Parathyroid adenoma (tissue), 2 donors: ENCODE results near the gene CDC42BPA.

Experiments used
- H2AFZ ChIP-seq: fragments of 300-600 bp; sonication (generic); one replicate; pipeline ENCODE4 v1.7.0; 2017; ENCODE audit warnings: antibody characterized with exemption, mild to moderate bottlenecking
- H3K27ac ChIP-seq: fragments of 300-600 bp; sonication (generic); one replicate; pipeline ENCODE4 v1.7.0; 2017
- H3K27me3 ChIP-seq: fragments of 300-600 bp; sonication (generic); one replicate; pipeline ENCODE4 v1.7.0; 2017; ENCODE audit warnings: low read length; ENCODE audit not compliant: control insufficient read depth, insufficient read depth
- H3K36me3 ChIP-seq: fragments of 300-600 bp; sonication (generic); one replicate; pipeline ENCODE4 v1.7.0; 2017; ENCODE audit warnings: low read length; ENCODE audit not compliant: control insufficient read depth, insufficient read depth
- H3K4me1 ChIP-seq: fragments of 300-600 bp; sonication (generic); one replicate; pipeline ENCODE4 v1.7.0; 2017; ENCODE audit warnings: control low read depth
- H3K4me2 ChIP-seq: fragments of 300-600 bp; sonication (generic); one replicate; pipeline ENCODE4 v1.7.0; 2017; ENCODE audit warnings: low read length
- H3K4me3 ChIP-seq: fragments of 300-600 bp; sonication (generic); one replicate; pipeline ENCODE4 v1.7.0; 2017; ENCODE audit warnings: low read depth, low read length
- H3K79me2 ChIP-seq: fragments of 300-600 bp; sonication (generic); one replicate; pipeline ENCODE4 v1.7.0; 2017; ENCODE audit warnings: control low read depth
- H3K9ac ChIP-seq: fragments of 300-600 bp; sonication (generic); one replicate; pipeline ENCODE4 v1.7.0; 2017; ENCODE audit warnings: mild to moderate bottlenecking
- H3K9me3 ChIP-seq: fragments of 300-600 bp; sonication (generic); one replicate; pipeline ENCODE4 v1.7.0; 2017; ENCODE audit warnings: low read length; ENCODE audit not compliant: control insufficient read depth
- TF ChIP-seq, protein P1 (sequence below): fragments of 300-600 bp; sonication (generic); IDR thresholded peaks from one replicate; pipeline ENCODE4 v1.7.0; 2017; ENCODE audit warnings: antibody characterized with exemption, mild to moderate bottlenecking
- donor health status: primary hyperparathyroidism.

The CDC42BPA gene

DNA sequence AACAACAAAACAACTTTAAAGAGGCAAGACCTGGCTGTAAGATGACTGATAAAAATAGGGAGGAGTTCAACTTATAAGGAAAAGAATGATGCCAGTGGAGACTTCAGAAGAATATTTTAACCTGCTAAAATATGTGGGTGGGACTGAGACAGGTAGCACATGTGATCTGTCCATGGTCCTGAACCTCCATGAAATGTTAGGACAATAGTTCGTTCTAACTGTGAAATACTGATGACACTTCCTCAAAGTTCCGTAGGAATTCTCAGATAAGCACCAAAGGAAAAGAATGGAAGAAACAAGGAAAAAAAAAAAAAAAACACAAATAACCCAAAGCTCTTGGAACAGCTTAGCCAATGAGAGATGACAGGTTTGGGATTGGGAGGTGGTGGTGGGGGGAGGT, 44.7 kb downstream of the CDC42BPA start:
- H3K36me3 ChIP-seq = no peaks in the 10 kb centered on the region
- no peak overlapping the region for H3K4me2 ChIP-seq
- no peak overlapping the region for H3K4me3 ChIP-seq
- no peak overlapping the region for H3K27ac ChIP-seq
- H2AFZ ChIP-seq = no peak overlapping the region
- TF ChIP-seq, protein P1, sequence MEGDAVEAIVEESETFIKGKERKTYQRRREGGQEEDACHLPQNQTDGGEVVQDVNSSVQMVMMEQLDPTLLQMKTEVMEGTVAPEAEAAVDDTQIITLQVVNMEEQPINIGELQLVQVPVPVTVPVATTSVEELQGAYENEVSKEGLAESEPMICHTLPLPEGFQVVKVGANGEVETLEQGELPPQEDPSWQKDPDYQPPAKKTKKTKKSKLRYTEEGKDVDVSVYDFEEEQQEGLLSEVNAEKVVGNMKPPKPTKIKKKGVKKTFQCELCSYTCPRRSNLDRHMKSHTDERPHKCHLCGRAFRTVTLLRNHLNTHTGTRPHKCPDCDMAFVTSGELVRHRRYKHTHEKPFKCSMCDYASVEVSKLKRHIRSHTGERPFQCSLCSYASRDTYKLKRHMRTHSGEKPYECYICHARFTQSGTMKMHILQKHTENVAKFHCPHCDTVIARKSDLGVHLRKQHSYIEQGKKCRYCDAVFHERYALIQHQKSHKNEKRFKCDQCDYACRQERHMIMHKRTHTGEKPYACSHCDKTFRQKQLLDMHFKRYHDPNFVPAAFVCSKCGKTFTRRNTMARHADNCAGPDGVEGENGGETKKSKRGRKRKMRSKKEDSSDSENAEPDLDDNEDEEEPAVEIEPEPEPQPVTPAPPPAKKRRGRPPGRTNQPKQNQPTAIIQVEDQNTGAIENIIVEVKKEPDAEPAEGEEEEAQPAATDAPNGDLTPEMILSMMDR = no peak
- no peaks in the 10 kb centered on the region for H3K9me3 ChIP-seq
- H3K4me1 ChIP-seq = no peaks in the 10 kb centered on the region
- no peaks in the 10 kb centered on the region for H3K79me2 ChIP-seq
- no peak overlapping the region for H3K9ac ChIP-seq
- no peaks in the 10 kb centered on the region for H3K27me3 ChIP-seq

DNA sequence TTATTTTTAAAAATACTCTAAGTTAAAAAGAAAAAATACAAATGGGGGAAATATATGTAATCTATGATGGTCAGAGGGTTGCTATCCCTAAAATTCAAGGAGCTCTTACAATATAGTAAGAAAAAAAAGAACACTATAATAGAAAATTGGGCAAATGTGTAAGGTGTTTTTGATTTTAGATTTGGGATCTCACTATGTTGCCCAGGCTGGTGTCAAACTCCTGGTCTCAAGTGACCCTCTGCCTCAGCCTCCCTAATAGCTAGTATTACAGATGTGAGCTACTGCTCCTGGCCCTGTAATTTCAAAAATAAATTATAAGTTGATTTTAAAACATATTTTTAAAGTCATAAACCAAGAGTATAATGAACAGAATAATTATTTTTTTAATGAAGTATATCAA, 45.9 kb downstream of the CDC42BPA start:
- H3K4me1 ChIP-seq = no peaks in the 10 kb centered on the region
- no peak overlapping the region for H3K4me3 ChIP-seq
- no peaks in the 10 kb centered on the region for H3K79me2 ChIP-seq
- H3K27me3 ChIP-seq = no peaks in the 10 kb centered on the region
- TF ChIP-seq, protein P1 = no peak
- no peak overlapping the region for H2AFZ ChIP-seq
- no peak overlapping the region for H3K9ac ChIP-seq
- no peak overlapping the region for H3K4me2 ChIP-seq
- H3K9me3 ChIP-seq = no peaks in the 10 kb centered on the region
- H3K27ac ChIP-seq = no peak overlapping the region
- H3K36me3 ChIP-seq = no peaks in the 10 kb centered on the region

DNA sequence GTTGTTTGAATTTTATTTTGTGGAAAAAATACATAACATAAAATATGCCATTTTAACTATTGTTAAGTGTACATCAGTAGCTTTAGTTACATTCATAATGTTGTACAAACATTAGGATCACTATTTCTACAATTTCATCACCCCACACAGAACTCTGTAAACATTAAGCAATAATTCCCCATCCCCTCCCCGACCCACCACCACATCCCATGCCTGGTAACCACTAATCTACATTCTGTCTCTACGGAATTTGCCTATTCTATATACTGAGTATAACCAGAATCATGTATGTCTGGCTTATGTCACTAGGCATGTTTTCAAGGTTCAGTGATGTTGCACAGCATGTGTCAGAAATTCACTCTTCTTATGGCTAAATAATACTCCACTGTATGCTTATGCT, 47.7 kb downstream of the CDC42BPA start:
- Histone ChIP-seq H3K4me2 (no peak overlapping the region), H3K4me3 (no peak overlapping the region), H3K79me2 (no peaks in the 10 kb centered on the region), H3K9me3 (no peaks in the 10 kb centered on the region), H3K27me3 (no peaks in the 10 kb centered on the region), H2AFZ (no peak overlapping the region), H3K9ac (no peak overlapping the region), H3K4me1 (no peaks in the 10 kb centered on the region), H3K36me3 (no peaks in the 10 kb centered on the region), H3K27ac (no peak overlapping the region)
- TF ChIP-seq, protein P1 = no peak

DNA sequence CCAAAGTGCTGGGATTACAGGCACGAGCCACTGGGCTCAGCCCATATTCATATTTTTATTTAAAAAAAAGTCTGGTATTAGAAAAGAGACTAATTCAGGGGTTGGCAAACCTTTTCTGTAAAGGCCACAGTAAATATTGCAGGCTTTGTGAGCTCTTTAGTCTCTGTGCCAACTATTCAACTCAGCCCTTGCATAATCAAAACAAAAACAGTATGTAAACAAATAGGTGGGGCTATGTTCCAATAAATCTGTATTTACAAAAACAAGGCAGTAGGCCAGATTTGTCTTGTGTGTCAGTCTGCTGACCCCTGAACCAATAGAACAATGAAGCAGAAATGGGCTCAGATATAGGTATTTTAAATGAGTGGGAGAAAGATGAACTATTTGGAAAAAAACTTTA, 49.3 kb downstream of the CDC42BPA start:
- Histone ChIP-seq H3K9ac (no peak overlapping the region), H2AFZ (no peak overlapping the region), H3K27me3 (no peaks in the 10 kb centered on the region), H3K36me3 (no peaks in the 10 kb centered on the region), H3K79me2 (no peaks in the 10 kb centered on the region), H3K4me1 (no peaks in the 10 kb centered on the region), H3K9me3 (no peaks in the 10 kb centered on the region), H3K4me3 (no peak overlapping the region), H3K4me2 (no peak overlapping the region), H3K27ac (no peak overlapping the region)
- TF ChIP-seq, protein P1 = no peak

DNA sequence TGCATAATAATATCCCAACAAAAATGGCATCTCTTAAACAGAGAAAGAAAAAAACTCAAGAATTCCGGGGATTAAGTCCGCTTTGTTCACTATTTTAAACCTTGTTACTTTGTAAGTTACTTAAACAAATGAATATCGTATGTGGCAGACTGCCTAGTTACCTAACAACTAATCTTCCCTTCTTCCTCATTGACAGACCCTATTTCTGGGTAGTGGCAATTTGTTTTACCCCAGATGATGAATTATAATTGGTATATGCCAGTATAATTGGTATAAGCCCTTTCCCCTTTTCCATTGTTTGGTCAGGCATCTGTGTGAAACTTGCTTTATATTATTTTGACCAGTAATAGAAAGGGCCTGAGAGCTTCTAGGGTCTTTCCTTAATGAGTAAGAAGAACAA, 52.4 kb downstream of the CDC42BPA start:
- H3K4me1 ChIP-seq = no peaks in the 10 kb centered on the region
- no peaks in the 10 kb centered on the region for H3K27me3 ChIP-seq
- H3K4me3 ChIP-seq = no peak overlapping the region
- no peaks in the 10 kb centered on the region for H3K9me3 ChIP-seq
- no peak overlapping the region for H2AFZ ChIP-seq
- TF ChIP-seq, protein P1 = no peak
- no peaks in the 10 kb centered on the region for H3K79me2 ChIP-seq
- no peak overlapping the region for H3K4me2 ChIP-seq
- H3K36me3 ChIP-seq = no peaks in the 10 kb centered on the region
- H3K9ac ChIP-seq = no peak overlapping the region
- H3K27ac ChIP-seq = no peak overlapping the region
